MM.1S (cell line): ENCODE results near the gene SGCD.

ENCODE experiments used
- EZH2 ChIP-seq: fragments of 300-600 bp; sonication (generic); optimal IDR thresholded peaks from 2 replicates; pipeline ENCODE3; 2017; ENCODE audit warnings: low read depth, mild to moderate bottlenecking, antibody characterized with exemption, low read length, mixed read lengths
- EZH2phosphoT487 ChIP-seq: fragments of 300-600 bp; sonication (generic); IDR thresholded peaks from 2 replicates; pipeline ENCODE4 v1.6.1; 2018; ENCODE audit warnings: antibody characterized with exemption, low read length
- TF ChIP-seq, protein P1 (sequence below): fragments of 300-600 bp; sonication (generic); IDR thresholded peaks from 2 replicates; pipeline ENCODE4 v1.5.1; 2016; ENCODE audit warnings: antibody characterized with exemption, low read length, mixed read lengths

DNA sequence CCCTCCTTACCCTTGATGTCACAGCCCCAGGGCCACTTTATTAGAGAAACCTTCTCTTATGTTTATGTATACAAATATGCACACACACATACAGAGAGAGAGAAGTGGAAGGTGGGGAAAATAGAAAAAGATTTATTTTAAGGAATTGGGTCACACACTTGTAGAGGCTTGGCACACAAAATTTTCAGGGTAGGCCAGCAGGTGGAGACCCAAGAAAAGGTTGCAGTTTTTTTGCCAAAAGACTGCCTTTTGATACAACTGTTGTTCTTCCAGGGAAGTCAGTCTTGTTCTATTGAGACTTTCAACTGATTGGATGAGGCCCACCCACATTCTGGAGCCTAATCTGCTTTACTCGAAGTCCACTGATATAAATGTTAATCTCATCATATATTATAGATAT, 392.0 kb downstream of the SGCD start:
- TF ChIP-seq, protein P1, sequence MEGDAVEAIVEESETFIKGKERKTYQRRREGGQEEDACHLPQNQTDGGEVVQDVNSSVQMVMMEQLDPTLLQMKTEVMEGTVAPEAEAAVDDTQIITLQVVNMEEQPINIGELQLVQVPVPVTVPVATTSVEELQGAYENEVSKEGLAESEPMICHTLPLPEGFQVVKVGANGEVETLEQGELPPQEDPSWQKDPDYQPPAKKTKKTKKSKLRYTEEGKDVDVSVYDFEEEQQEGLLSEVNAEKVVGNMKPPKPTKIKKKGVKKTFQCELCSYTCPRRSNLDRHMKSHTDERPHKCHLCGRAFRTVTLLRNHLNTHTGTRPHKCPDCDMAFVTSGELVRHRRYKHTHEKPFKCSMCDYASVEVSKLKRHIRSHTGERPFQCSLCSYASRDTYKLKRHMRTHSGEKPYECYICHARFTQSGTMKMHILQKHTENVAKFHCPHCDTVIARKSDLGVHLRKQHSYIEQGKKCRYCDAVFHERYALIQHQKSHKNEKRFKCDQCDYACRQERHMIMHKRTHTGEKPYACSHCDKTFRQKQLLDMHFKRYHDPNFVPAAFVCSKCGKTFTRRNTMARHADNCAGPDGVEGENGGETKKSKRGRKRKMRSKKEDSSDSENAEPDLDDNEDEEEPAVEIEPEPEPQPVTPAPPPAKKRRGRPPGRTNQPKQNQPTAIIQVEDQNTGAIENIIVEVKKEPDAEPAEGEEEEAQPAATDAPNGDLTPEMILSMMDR = no peak
- TF ChIP-seq EZH2 (no peak), EZH2phosphoT487 (no peak)
